Right hindlimb (tissue), 1 donor: ENCODE results near the gene IL7R.
A peak's percentile ranks its signal among the peaks of the same experiment; 100 is the strongest.
"Not testable (repeated sequence)": the region's sequence is repeated elsewhere in the genome, so short reads cannot be mapped to it uniquely, and the experiment has no call there.

Source experiments
- DNase-seq: peaks from one replicate; pipeline ENCODE4 v3.0.0-alpha.2; 2018

IL7R gene

DNA sequence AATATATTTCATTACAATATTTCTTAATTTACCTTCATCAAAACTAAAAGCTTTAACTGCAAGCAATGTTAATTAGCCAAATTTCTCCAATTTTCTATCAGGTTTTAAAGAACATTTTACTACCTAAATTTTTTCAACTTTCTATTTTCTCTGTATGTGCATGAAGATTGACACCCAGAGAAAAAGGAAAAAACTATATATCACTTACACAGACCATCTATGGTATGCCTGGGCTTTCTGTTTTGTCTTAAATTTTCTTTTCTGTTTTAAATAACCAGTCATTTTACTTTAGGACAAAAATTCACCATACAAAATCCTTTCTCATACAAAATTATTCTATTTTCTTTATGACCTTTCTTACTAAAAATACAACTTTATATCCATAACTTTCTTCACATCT is 13.8 kb upstream of the IL7R start:
- no peak for DNase-seq

DNA sequence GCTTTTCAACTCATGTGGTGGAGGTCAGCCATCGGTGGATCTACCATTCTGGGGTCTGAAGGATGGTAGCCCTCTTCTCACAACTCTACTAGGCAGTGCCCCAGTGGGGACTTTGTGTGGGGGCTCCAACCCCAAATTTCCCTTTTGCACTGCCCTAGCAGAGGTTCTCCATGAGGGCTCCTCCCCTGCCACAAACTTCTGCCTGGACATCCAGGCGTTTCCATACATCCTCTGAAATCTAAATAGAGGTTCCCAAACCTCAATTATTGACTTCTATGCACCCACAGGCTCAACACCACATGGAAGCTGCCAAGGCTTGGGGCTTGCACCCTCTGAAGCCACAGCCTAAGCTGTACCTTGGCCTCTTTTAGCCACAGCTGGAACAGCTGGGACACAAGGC is 11.2 kb upstream of the IL7R start:
- DNase-seq, result not testable (repeated sequence)

DNA sequence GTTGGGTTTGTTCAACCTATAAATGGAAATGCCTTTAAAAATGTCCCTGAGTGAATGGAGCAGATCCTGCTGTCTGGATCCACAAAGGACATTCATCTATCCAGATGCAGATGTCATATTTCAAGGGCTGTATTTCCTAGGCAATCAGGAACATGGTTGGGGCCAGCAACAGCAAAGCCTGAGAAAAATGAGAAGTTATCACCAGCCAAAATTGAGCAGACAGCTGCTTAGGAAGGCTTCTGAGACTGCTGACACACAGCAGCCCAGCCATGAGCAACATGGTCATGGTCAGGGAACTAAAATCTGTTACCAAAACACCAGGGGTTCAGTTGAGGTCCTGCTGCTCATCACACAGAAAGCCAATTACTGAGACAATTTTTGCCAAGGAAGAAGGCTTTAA is 9.2 kb upstream of the IL7R start:
- DNase-seq, result peak; percentile 23

DNA sequence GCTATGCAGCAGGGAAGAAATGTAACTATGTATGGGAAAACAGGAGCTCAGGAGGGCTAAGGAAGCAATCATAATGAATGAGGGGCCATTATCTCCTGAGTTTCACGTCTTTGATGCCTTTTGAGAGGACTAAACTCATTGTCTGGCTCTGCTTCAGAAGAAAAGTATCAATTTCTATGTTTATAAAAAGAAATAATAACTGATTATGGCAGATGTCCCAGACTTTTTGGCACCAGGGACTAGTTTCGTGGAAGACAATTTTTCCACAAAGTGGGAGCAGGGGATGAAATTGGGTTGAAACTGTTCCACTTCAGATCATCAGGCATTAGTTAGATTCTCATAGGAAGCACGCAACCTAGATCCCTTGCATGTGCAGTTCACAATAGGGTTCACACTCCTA is 8.7 kb upstream of the IL7R start:
- no peak for DNase-seq

DNA sequence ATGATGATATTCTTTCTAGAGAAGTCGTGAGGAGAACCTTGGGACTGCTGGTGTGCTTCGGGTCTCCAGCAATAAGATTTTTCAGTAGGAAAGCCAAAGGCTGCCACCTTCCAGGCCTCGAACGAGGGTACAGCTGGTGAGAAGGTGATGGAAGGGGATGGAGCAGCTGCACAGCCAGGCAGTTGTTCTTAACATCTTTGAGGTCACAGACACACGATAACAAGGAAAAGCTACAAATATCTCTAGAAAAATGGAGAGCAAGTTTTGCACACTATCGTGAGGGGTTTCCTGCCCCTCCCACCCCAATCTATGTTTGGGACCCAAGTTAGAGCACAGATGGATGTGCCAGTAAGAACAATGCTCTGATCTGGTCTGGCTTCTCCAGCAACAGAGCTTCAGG is 6.8 kb upstream of the IL7R start:
- DNase-seq, result no peak

DNA sequence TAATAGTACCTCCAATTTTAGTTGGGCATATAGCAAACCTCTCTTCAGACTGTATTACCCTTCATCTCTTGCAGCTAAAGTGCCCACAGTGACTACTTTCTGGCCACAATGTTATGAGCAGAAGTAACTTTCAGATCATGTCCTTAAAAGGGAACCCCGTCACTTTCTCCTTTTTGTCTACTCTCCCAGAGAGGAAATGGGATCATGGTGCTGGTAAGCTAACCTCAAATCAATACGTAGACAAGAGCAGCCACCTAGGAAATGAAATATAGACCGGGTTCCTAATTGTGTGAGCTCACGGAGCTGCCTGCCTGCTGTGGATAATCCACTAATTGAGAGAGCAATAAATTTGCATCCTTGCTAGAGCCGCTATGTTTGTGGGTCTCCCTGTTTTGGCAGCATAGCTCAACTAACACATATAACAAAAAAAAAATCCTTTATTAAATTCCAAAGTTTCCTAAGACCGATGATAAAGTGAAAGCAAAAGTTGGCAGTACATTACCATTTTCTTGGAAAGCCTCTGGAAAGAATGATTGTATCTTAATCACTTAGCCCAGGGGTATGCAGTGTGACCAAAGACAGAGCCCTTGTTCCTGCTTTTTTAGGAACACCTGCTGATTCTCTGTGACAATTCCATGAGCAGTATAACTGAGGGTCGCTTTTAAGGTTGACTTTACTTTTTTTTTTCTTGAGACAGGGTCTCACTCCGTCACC is 5.6 kb upstream of the IL7R start:
- DNase-seq, result no peak

DNA sequence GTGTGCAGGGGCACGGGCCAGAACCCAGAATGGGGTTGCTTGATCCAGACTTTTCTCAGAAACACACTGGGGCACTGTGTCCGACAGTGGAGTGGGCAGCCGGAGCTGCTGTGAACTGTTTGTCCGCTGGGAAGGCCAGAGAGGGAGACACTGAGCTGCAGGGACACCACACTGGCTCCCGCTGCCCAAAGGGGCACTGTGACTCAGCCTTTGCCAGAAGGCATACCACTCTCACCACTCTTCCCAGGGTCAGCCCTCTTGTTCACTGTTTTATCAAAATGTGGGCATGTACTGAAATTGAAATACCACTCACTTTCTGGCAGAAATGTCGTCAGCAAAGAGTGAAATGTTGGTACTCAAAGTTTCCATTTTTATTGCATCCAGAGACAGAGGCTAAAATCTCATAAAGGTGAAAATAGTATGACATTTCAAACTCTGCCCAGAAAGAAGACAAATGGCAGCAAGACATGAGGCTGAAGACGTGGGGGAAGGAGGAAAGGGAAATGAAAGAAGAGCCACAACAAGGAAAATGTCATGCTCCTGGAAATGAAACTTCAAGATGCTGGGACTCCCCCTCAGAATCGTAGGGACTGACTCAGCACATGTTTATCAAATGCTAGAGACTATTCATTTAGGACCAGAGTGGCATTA is 4.5 kb upstream of the IL7R start:
- DNase-seq, result no peak

DNA sequence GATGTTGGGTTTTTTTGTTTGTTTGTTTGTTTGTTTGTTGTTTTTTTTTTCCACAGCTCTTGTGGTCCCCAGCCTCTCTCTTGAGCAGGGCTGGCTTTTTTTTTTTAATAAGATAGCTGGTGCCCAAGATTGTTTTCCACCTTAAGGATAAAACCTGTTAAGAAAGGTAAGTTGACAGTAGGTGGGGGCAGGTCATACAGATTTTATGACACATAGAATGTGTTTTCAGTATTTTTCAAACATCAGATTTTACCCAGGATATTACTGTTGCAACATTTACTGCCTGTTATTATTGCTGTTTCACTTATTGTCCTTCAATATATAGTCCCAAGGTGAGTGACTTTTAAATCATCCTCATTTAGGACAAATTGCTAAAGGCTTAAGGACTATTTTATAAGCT is 3.9 kb upstream of the IL7R start:
- DNase-seq, result no peak

DNA sequence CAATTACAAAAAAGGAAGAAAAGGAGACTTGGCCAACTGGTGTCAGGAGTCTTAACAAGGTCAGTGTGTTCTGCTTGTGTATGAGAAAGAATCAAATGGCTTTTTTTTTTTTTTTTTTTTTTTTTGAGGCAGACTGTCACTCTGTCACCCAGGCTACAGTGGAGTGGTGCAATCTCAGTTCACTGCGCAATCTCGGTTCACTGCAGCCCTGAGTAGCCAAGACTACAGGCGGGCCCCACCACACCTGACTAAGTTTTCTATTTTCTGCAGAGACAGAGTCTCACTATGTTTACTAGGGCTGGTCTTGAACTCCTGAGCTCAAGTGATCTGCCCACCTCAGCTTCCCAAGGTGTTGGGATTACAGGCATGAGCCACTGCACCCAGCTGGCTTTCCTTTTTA is 3.1 kb upstream of the IL7R start:
- DNase-seq, result no peak

DNA sequence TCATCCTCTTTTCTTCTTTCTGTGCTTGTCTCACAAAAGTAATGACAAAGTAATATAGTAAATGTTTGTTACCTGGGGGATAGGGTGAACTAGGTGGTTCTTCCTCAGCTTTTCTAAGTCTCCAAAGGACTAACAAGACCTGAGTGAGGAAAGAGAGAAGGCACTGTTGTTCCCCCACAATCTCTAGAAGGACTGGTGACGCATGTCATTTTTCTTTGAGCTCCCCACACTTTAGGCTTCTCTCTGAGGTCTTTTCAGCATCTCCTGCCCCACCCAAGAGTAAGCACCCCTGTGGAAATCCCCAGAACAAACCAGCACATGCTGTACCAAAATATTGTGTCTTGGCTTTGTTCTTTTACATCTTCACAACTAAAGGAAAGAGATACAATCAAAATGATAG is 2.4 kb upstream of the IL7R start:
- no peak for DNase-seq

DNA sequence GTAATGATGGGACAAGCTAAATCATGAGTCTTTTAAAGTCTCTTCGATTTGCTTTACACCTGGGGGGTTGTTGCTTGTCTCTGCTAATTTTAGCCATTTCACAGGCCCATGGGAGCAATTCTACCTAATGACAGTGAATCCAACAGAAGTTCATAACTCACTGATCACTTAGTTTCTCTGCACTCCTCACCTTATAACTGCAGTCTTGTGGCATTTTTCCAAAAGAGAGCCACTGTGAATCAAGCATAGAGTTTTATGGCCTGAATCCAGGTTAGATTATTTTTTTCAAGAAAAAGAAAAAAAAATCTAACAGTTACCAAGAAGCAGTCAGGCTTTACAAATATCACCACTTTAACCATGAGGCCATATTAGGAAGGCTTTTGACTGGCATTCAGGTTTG is 1.5 kb upstream of the IL7R start:
- DNase-seq, result no peak

DNA sequence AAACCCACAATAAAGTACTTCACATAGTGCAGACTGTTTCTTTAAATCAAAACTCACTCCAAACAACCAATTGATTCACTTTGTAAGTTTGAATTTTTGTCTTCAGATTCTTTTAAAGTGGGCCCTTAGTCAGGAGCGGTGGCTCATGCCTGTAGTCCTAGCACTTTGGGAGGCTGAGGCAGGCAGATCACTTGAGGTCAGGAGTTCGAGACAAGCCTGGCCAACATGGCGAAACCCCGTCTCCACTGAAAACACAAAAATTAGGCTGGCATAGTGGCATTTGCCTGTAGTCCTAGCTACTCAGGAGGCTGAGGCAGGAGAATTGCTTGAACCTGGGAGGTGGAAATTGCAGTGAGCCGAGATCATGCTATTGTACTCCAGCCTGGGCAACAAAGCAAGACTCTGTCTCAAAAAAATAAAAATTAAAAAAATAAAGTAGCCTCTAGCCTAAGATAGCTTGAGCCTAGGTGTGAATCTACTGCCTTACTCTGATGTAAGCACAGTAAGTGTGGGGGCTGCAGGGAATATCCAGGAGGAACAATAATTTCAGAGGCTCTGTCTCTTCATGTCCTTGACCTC is 416 bp upstream of the IL7R start:
- DNase-seq, result not testable (repeated sequence)

DNA sequence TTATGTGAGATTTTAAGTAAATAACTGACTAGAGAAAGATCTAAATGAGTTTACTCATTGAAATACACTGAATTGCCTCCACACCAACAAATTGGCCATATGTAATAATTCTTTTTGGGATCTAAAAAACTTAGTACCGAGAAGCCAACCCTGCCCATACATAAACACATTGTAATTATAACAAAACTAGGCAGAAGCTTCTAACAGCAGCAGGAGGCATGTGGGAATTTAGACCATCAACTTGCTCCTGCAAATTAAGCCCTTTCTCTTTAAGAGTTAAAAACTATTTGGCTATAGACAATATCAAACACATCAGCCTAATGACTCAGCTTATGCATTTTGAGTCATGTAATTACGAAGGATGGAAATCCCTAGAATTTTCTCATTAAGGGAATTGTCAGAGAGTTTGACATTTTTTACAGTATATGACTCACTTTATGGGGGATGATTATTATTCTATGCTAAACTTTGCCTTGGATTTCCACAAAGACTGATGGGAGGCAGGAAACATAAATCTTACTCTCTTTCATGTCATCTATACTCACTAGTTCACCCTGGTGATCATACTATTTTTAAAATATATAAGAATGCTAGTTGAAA is 1.0 kb downstream of the IL7R start:
- no peak for DNase-seq

DNA sequence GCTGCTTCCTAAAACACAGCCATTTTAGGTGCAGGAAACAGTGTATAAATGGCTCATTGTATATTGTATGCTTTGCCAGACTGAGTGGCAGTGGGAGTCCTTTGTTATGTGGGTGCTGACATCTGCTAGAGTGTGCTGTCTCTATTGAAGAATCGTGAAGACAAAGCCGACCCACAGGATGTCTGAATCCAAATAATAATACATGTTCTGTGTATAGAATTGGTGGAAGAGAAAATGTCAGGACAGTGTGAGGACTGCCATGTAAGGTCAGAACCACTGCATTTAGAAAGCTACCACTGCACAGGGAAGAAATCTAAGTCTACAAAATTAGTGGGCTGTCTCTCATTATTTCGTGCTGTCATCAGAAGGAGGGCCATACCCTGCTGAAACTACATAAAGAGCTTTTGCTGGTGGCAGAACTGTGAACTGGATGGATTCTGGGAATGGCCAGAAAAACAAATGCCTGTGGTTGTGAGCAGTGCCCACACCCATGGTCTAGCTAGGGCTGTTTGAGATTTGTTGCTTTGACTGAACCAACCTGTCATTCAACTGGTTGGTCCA is 2.5 kb downstream of the IL7R start:
- no peak for DNase-seq

DNA sequence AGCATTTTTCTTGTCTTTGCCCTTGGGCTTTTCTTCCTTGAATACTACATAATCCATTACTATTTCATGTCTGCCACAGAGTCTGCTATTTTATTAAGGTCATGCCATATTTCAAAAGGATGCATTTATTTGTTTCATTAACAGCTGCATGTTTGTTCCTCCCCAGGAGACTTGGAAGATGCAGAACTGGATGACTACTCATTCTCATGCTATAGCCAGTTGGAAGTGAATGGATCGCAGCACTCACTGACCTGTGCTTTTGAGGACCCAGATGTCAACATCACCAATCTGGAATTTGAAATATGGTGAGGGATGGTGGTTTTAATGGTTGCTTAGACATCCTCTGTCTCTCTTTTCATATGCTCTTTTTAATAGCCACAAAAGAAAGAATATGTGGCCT is 4.0 kb downstream of the IL7R start:
- DNase-seq, result no peak

DNA sequence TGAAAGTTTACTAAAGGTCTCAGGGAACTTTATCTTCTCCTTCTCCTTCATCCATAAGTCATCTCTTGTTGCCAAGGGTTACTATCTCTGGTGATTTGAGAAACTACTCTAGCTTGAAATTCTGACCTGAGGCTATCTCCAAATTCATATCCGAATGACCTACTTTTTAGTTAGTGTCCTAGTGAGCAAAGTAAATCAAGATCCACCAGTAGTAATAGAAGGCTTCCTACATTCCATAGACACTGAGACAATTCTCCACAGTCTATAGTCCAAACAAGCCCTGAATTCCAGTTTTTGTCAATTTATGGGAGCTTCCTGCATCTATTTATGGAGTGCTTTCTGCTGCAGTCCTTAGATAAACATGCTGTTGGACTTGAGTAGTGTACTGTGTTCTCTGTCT is 5.0 kb downstream of the IL7R start:
- no peak for DNase-seq

DNA sequence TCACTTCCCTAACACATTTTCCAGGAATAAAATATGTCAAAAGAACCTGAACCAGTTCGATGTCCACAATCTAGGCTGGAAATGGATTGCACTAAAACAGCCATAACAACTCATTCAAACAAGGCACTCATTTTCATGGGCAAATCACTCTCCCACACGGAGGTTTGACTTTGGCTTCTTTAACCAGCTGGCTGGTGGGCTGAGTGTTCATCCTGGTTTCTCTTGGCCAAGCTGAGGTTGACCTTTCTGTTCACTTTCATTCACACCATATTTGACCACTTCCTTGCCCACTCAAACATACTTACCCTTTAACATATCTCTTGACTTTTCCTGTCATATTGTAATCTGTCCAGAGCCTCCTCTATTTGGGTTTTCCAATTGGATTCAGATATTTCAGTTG is 5.4 kb downstream of the IL7R start:
- no peak for DNase-seq

DNA sequence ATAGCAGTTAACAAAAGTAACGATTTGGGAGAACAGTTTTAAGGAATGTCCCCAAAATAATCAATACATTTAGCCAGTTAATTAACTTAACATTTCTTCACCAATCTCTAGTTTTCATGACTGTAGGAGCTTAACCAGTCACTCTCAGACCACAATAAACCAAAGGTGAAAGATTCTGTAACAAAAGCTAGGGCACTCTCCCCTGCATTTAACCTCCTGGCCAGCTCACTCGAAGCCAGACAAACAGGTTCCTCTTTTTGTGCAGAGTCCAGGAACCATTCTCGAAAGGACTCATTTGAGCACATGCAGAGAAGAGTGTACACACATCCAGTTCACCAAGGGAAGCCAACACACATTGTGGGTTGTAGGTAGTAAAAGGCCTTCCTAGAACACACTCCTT is 6.5 kb downstream of the IL7R start:
- DNase-seq, result no peak

DNA sequence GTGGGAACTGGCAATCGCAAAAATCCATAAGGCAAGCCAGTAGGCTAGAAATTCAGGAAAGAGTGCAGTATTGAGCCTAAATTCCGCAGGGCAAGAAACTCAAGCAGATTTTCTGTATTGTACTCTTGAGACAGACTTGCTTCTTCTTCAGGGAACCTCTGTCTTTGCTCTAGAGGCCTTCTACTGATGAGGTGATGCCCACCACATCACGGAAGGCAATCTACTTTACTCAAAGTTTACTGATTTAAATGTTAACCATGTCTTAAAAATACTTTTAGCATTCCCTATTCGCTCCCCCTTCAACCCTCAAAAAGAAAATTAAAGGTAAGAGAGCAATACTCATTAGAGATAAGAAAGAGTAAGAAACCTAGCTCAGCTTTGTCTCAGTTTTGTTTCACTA is 11.3 kb downstream of the IL7R start:
- no peak for DNase-seq

DNA sequence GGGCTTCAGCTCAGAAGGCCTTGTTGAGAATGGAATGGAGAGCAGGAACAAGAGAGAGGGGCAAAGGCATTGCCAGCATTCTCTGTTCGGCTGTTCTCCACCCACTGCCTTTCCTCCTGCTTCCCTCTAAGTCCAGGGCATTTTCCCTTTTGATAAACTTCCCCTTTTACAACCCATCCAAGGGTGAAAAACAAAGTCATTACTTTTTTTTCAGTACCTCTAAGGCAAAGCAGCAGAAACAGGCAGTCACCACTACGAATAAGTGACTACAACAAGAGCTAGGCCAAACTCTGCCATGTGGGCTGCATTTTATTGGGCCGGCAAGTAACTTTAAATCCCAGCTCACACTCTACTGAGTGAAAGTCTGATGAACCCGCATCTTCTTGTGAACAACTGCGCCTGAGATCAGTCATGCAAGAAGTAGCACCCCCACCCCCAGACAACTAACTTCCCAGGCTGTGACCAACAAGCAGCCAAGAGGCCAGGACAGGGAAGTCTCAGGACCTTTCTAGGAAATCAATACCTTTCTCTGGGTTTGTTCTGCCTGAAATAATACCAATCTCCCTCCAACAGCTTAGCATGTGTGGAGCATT is 13.1 kb downstream of the IL7R start:
- no peak for DNase-seq

DNA sequence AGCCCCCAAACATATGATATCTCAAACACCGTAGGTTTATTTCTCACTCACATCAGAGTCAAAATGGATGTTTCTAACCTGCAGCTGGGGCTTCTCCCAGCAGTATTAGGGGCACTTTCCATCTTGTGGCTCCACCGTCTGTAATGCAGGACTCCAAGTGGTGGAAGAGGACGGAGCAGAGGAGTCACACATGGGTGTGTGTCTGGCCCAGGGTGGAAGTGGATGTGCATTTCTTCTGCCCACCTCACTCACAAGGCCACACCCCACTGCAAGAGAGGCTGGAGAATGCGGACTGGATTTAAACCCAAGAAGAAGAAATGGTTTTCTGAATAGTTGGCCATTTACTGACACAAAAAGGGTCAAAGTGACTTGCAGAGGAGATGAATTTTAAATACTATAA is 13.9 kb downstream of the IL7R start:
- DNase-seq, result no peak

DNA sequence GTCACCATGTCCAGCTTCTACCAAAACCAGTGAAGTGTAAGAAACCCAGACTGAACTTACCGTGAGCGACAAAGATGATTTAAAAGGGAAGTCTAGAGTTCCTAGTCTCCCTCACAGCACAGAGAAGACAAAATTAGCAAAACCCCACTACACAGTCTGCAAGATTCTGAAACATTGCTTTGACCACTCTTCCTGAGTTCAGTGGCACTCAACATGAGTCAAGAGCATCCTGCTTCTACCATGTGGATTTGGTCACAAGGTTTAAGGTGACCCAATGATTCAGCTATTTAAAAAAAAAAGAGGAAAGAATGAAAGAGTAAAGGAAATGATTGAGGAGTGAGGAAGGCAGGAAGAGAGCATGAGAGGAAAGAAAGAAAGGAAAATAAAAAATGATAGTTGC is 19.8 kb downstream of the IL7R start:
- DNase-seq, result no peak

DNA sequence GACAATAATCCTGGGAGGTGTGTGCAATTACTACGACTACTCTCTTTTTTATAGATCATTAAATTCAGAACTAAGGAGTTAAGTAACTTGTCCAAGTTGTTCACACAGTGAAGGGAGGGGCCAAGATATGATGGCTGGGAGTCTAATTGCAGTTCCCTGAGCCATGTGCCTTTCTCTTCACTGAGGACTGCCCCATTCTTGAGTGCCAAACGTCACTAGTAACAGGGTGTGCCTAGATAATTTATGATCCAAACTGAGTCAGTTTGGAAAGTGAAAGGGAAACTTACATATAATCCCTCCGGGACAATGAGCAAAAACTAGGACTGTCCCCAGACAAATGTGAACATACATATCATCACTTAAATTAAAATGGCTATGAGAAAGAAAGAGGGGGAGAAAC is 20.2 kb downstream of the IL7R start:
- no peak for DNase-seq

DNA sequence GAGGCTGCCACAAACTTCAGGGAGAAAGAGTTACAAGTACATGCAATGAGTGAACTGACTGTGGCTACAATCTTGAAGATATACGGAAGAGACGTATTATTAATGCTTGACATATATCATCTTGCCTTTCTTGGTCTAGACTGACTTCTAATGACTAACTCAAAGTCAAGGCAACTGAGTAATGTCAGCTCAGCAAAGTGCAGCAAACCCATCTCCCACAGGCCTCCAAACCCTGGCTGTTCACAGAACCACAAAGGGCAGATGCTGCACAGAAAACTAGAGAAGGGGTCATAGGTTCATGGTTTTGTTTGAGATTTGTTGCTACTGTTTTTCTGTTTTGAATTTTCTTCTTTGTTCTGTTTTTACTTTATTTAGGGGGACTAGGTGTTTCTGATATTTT is 21.0 kb downstream of the IL7R start:
- DNase-seq, result no peak
